HG03064 (cell line): ENCODE measurements around the gene IL2RA.
"Not testable (repeated sequence)": the region's sequence is repeated elsewhere in the genome, so short reads cannot be mapped to it uniquely, and the experiment has no call there.

Source experiments
- ATAC-seq: cut with Tn5 transposase; IDR thresholded peaks from one replicate; pipeline ENCODE4 v1.9.1; 2021; ENCODE audit warnings: low read depth; ENCODE audit not compliant: unreplicated experiment

IL2RA gene

GRCh38 chr10:6083523-6084475 is 21.6 kb upstream of the IL2RA start:
- no peak for ATAC-seq

GRCh38 chr10:6082496-6083395 is 20.6 kb upstream of the IL2RA start:
- no peak for ATAC-seq

- ATAC-seq, result no peak
These were observed 18.3 kb upstream of the IL2RA start for GRCh38 chr10:6080417-6080973.

- no peak for ATAC-seq
These were observed 16.9 kb upstream of the IL2RA start for GRCh38 chr10:6079044-6079443.

- ATAC-seq, result no peak
These were observed 15.0 kb upstream of the IL2RA start for GRCh38 chr10:6077071-6077675.

- ATAC-seq, result no peak
These were observed 12.5 kb upstream of the IL2RA start for GRCh38 chr10:6074489-6075301.

- peak; percentile 46 for ATAC-seq
These were observed 10.2 kb upstream of the IL2RA start for GRCh38 chr10:6072215-6072934.

GRCh38 chr10:6071181-6072175 is 9.3 kb upstream of the IL2RA start:
- no peak for ATAC-seq

- ATAC-seq, result no peak
These were observed 8.5 kb upstream of the IL2RA start for GRCh38 chr10:6070660-6071059.

- ATAC-seq, result no peak
These were observed 7.1 kb upstream of the IL2RA start for GRCh38 chr10:6069081-6069931.

GRCh38 chr10:6068422-6068821 is 6.3 kb upstream of the IL2RA start:
- ATAC-seq, result peak; percentile 46

- no peak for ATAC-seq
These were observed 5.8 kb upstream of the IL2RA start for GRCh38 chr10:6068006-6068405.

- no peak for ATAC-seq
These were observed 5.3 kb upstream of the IL2RA start for GRCh38 chr10:6067457-6067856.

GRCh38 chr10:6065835-6066234 is 3.7 kb upstream of the IL2RA start:
- ATAC-seq, result no peak

GRCh38 chr10:6065406-6065805 is 3.2 kb upstream of the IL2RA start:
- no peak for ATAC-seq

GRCh38 chr10:6064726-6065125 is 2.6 kb upstream of the IL2RA start:
- ATAC-seq, result not testable (repeated sequence)

- ATAC-seq, result no peak
These were observed 2.0 kb upstream of the IL2RA start for GRCh38 chr10:6064119-6064518.
